ENCODE measurements around the gene ISLR2.

DNA sequence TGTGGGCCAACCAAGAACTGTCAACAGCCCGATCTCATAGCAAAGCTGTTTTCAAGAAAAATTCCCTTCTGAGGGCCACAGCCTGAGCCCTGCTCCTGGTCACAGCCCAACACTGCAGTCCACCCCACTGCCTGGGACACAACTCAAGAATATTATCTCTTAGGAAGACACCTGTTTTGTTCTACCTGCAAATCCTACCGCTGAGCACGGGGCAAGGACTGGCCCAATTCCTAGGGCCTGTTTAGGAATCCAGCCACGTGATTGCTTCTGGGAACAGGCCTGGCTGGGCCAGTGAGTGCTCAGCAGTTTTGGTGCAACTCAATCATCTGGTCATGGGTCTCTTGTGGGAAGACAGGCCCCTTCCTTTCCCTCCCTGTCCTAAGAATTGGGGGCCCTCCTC, 8.3 kb downstream of the ISLR2 start:
- TF ChIP-seq CTCF (IDR thresholded peaks at IDR 0.05) = no peak
- no peak for TF ChIP-seq POLR2A (IDR thresholded peaks at IDR 0.05)
